GM12874 (cell line): ENCODE results near the gene DLK2.

ENCODE experiments used
- TF ChIP-seq, protein P1 (sequence below): IDR thresholded peaks from 2 replicates; pipeline ENCODE4 v1.5.1; 2011; ENCODE audit warnings: low read depth, mild to moderate bottlenecking, control low read depth, low read length, moderate library complexity; ENCODE audit not compliant: insufficient read depth

Gene DLK2

DNA sequence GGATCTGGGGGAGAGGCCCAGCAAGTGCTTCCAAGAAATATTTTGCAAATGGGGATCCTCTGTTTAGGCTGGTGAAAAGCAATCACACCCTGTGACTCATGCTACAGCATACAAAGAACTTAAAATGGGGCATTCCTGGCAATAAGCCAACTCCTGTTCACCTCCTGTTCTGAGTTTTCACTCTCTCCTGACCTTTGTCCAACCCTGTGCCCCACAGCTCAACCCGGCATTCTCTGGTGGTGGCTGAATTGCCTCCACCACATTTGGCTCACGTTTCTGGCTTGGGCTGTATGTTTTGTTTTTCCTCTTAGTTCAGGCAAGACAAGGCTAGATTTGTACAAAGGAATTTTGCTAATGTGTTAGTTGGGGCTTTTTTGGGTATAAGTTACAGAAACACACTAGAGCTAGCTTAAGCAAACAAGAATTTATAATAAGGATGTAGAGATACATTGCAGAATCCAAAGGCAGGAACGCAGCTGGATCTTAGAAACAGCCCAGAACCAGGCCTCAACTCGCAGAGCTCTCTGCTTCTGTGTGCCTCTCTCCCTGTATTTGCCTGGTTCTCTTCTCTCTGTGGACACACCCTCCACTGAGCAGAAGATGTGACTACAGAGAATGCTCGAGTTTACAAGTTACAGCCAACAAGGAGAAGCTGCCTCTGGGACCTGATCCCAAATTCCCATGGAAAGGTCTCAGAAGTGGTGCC is 18.6 kb downstream of the DLK2 start:
- TF ChIP-seq, protein P1, sequence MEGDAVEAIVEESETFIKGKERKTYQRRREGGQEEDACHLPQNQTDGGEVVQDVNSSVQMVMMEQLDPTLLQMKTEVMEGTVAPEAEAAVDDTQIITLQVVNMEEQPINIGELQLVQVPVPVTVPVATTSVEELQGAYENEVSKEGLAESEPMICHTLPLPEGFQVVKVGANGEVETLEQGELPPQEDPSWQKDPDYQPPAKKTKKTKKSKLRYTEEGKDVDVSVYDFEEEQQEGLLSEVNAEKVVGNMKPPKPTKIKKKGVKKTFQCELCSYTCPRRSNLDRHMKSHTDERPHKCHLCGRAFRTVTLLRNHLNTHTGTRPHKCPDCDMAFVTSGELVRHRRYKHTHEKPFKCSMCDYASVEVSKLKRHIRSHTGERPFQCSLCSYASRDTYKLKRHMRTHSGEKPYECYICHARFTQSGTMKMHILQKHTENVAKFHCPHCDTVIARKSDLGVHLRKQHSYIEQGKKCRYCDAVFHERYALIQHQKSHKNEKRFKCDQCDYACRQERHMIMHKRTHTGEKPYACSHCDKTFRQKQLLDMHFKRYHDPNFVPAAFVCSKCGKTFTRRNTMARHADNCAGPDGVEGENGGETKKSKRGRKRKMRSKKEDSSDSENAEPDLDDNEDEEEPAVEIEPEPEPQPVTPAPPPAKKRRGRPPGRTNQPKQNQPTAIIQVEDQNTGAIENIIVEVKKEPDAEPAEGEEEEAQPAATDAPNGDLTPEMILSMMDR, result no peak

DNA sequence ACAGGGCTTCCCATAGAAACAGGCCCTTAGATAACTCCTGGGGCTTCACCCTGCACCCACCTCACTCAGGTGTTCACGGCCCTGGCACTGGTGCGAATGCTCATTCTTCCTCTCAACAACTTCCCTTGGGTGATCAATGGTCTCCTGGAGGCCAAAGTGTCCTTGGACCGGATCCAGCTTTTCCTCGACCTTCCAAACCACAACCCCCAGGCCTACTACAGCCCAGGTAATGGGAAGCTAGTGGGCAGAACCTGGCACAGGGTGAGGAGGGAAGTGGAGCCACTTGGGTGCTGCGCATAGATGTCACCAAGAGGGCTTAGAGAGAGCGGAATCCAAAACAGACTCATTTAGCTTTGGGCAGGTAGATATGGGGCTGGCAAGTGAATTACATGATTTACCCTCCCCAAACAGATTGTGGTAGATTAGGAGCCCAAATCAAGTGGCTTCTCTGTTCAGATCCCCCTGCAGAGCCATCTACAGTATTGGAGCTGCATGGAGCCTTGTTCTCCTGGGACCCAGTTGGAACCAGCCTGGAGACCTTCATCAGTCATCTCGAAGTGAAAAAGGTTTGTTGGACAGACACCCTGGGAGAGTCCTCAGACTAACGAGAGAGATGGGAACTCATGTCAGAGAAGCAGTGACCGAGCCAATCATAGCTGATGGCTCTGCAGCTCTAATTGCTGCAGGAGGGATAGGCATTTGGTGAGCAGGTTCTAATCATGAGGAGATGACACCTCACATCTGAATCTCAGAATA is 19.5 kb downstream of the DLK2 start:
- TF ChIP-seq, protein P1, result no peak

DNA sequence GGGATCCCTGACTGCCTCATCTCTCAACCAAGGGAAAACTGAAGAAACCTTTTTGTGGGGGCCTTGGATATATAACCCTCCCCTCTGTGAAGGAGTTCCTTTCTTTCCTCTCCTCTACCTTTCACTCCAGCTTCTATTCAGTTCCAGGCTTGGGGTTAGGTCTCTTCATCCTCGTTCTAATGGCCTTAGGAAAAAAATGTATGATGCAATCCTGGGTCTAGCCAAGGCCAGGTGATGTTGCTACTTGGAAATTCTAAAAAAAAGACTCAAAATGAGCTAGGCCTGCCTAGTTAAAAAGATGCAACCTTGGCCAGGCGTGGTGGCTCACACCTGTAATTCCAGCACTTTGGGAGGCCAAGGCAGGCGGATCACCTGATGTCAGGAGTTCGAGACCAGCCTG is 20.4 kb downstream of the DLK2 start:
- TF ChIP-seq, protein P1, result no peak

DNA sequence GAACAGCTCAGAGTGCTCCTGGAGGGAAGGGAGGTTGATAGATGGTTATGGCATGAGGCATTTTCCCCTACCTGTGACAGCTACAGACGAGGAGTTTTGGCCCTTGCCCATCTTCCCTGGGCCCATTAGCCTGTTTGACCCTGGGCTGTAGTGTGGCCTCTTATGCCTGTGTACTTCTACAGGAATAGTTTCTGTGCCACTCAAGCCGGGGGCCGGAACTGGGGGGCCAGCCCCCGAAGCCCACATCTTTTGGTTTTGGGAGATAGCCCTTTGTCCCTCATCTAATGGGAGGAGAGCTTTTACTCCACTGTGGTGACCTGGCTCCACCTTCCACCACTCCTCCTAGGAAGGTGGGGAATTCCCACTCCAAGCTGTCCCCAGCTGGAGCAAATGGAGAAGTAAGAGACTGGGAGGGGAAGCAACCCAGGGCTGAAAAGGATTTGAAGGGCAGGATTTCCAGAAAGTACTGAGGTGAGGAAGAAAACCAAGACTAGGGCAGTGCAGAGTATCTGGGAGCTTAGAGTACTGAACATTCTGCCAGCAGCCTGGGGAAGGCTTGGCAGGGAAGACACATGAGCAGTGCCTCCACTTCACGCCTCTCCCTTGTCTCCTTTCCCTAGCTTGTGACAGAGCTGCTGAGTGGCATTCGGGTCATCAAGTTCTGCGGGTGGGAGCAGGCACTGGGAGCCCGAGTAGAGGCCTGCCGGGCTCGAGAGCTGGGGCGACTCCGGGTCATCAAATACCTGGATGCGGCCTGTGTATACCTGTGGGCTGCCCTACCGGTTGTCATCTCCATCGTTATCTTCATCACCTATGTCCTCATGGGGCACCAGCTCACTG is 21.1 kb downstream of the DLK2 start:
- TF ChIP-seq, protein P1, result no peak

DNA sequence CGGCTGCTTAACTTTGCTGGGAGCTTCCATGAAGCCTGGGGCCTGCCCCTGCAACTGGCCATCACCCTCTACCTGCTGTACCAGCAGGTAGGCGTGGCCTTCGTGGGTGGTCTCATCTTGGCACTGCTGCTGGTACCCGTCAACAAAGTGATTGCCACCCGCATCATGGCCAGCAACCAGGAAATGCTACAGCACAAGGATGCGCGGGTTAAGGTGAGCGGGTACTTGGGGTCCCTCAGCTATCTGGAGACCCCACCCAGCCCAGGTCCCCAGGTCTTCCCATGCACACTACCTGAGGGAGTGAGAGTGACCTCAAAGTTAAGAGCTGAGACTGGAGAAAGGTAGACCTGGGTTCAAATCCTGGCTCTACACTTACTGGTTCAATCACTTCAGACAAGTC is 22.2 kb downstream of the DLK2 start:
- TF ChIP-seq, protein P1, result no peak

DNA sequence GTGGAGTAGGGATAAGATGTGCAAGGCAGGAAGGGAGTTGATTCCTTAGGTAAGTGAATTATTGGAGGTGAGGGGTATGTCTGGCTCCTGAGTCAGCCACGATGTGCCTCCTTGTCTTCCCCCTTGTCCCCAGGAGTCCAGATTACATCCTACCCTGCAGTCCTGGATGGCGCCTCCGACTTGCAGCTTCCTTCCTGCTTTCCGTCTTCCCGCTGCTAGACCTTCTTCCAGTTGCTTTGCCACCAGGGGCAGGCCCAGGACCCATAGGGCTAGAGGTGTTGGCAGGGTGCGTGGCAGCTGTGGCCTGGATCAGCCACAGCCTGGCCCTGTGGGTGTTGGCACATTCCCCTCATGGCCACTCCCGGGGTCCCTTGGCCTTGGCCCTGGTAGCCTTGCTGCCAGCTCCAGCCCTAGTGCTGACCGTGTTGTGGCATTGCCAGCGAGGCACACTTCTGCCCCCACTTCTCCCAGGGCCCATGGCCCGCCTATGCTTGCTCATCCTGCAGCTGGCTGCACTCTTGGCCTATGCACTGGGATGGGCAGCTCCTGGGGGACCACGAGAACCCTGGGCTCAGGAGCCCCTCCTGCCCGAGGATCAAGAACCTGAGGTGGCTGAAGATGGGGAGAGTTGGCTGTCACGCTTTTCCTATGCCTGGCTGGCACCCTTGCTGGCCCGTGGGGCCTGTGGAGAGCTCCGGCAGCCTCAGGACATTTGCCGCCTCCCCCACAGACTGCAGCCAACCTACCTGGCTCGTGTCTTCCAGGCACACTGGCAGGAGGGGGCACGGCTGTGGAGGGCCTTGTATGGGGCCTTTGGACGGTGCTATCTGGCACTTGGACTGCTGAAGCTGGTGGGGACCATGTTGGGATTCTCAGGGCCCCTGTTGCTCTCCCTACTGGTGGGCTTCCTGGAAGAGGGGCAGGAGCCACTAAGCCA is 23.1 kb downstream of the DLK2 start:
- TF ChIP-seq, protein P1, result no peak
